Panc1 (cell line): Measurements from ENCODE around the gene SPTBN4. TPM values are rescaled to one million over a fixed set of nuclear protein-coding genes. Genes with fewer than 3 reads are reported as not detected.

Experiments used
- ATAC-seq: fragments of 200-7000 bp; cut with Tn5 transposase; 2 replicates; pipeline ENCODE4 v1.9.1; 2020; ENCODE audit warnings: mild to moderate bottlenecking, moderate library complexity
- BruUV-seq: library from RNA; stranded (reverse); fragments of 400-500 nt; replicated peaks from 2 replicates; lab custom pipeline; 2021; lab: Mats Ljungman, UMichigan
- CTCF ChIA-PET: fragments of 300-600 bp; sonication (Branson Sonifier 250); formaldehyde crosslinking; loops from one replicate; lab custom pipeline; 2022; ENCODE audit warnings: antibody characterized with exemption; lab: Charles Lee
- POLR2A ChIA-PET: fragments of 300-600 bp; sonication (Branson Sonifier 250); formaldehyde crosslinking; loops from one replicate; lab custom pipeline; 2022; ENCODE audit warnings: antibody characterized with exemption; lab: Charles Lee
- DNase-seq: peaks from one replicate; pipeline ENCODE4 v3.0.0-alpha.2; 2010; ENCODE audit warnings: low read depth, low spot score
- H3K27ac ChIP-seq: 2 replicates; pipeline ENCODE4 v1.5.1; 2011; ENCODE audit warnings: mild to moderate bottlenecking, low read length, inconsistent platforms
- H3K27me3 ChIP-seq: fragments of 200-500 bp; sonication (Bioruptor generic); 2 replicates; pipeline ENCODE4 v1.6.0; 2014; ENCODE audit warnings: low read length, inconsistent platforms; ENCODE audit not compliant: control insufficient read depth, insufficient read depth
- H3K36me3 ChIP-seq: fragments of 200-500 bp; sonication (Bioruptor generic); 2 replicates; pipeline ENCODE4 v1.5.1; 2014; ENCODE audit warnings: inconsistent platforms, mild to moderate bottlenecking, low read length, moderate library complexity; ENCODE audit not compliant: control insufficient read depth, insufficient read depth
- H3K4me1 ChIP-seq: 2 replicates; pipeline ENCODE4 v1.5.1; 2011; ENCODE audit warnings: inconsistent platforms, mild to moderate bottlenecking, low read length, moderate library complexity; ENCODE audit not compliant: control insufficient read depth, insufficient read depth
- H3K4me3 ChIP-seq, 2 experiments: 2 replicates each; pipeline ENCODE4 v1.5.1; 2011 to 2012; ENCODE audit warnings: low read depth in 2 of 2, low read length in 2 of 2, mild to moderate bottlenecking in 2 of 2, inconsistent platforms in 1 of 2, moderate library complexity in 1 of 2
- H3K9me3 ChIP-seq: fragments of 200-500 bp; sonication (Bioruptor generic); 2 replicates; pipeline ENCODE4 v1.5.1; 2014; ENCODE audit warnings: low read depth, mild to moderate bottlenecking, inconsistent platforms, low read length, moderate library complexity; ENCODE audit not compliant: control insufficient read depth, insufficient read depth
- POLR2AphosphoS5 ChIP-seq: IDR thresholded peaks from 2 replicates; pipeline ENCODE4 v1.6.1; 2012; ENCODE audit warnings: mild to moderate bottlenecking, low read depth, low read length, moderate library complexity
- SIN3A ChIP-seq: IDR thresholded peaks from 2 replicates; pipeline ENCODE4 v1.6.1; 2012; ENCODE audit warnings: low read depth, mild to moderate bottlenecking, low read length, moderate library complexity, borderline replicate concordance; ENCODE audit not compliant: insufficient read depth
- TCF7L2 ChIP-seq: IDR thresholded peaks from 2 replicates; pipeline ENCODE4 v1.6.1; 2011; ENCODE audit warnings: mild to moderate bottlenecking, low read depth, low read length, inconsistent platforms
- in situ Hi-C: cut with HindIII; loops from 2 replicates; pipeline ENCODE4 v1.10.0; 2016; ENCODE audit warnings: low sequenced_read_pairs, low pct_unique_long_range_greater_than_20kb
- intact Hi-C: fragments of 100-400 bp; cut with micrococcal nuclease; formaldehyde crosslinking; loops from one replicate; pipeline ENCODE4 v1.10.0; 2022; ENCODE audit not compliant: unreplicated experiment
- total RNA-seq: library from RNA; stranded (reverse); gene quantifications from one replicate; pipeline ENCODE4 v1.2.1, GENCODE V29; 2021; ENCODE audit not compliant: unreplicated experiment
- TF ChIP-seq, protein P1 (sequence below), 2 experiments: IDR thresholded peaks; 2 replicates each; pipeline ENCODE4 v1.6.1; 2011 to 2012; ENCODE audit warnings: low read depth in 2 of 2, control low read depth in 1 of 2, low read length in 1 of 2, mild to moderate bottlenecking in 1 of 2, moderate library complexity in 1 of 2; ENCODE audit not compliant: insufficient read depth in 1 of 2
- TF ChIP-seq, protein P2 (sequence below): fragments of 450-650 bp; IDR thresholded peaks from 2 replicates; pipeline ENCODE4 v1.5.1; 2017; ENCODE audit warnings: mild to moderate bottlenecking

SPTBN4 gene
- total RNA-seq, 1 experiment from 2014 or later: 1.2 TPM

- DNase-seq (no peak), ATAC-seq (peak; percentile 47)
- ChIA-PET CTCF (no interaction called here), POLR2A (no interaction called here)
- Histone ChIP-seq H3K4me1 (peaks cover 8% of the 10 kb centered on the region), H3K4me3 (peak overlapping the region; percentile 5 to 40; a peak in 1 of 4 replicates), H3K9me3 (no peaks in the 10 kb centered on the region), H3K27ac (no peak overlapping the region), H3K36me3 (no peaks in the 10 kb centered on the region), H3K27me3 (no peaks in the 10 kb centered on the region)
- intact Hi-C loops (no loop called here), in situ Hi-C loops (no loop called here)
- TF ChIP-seq TCF7L2: no peak
- TF ChIP-seq POLR2AphosphoS5: no peak
- TF ChIP-seq, protein P1, sequence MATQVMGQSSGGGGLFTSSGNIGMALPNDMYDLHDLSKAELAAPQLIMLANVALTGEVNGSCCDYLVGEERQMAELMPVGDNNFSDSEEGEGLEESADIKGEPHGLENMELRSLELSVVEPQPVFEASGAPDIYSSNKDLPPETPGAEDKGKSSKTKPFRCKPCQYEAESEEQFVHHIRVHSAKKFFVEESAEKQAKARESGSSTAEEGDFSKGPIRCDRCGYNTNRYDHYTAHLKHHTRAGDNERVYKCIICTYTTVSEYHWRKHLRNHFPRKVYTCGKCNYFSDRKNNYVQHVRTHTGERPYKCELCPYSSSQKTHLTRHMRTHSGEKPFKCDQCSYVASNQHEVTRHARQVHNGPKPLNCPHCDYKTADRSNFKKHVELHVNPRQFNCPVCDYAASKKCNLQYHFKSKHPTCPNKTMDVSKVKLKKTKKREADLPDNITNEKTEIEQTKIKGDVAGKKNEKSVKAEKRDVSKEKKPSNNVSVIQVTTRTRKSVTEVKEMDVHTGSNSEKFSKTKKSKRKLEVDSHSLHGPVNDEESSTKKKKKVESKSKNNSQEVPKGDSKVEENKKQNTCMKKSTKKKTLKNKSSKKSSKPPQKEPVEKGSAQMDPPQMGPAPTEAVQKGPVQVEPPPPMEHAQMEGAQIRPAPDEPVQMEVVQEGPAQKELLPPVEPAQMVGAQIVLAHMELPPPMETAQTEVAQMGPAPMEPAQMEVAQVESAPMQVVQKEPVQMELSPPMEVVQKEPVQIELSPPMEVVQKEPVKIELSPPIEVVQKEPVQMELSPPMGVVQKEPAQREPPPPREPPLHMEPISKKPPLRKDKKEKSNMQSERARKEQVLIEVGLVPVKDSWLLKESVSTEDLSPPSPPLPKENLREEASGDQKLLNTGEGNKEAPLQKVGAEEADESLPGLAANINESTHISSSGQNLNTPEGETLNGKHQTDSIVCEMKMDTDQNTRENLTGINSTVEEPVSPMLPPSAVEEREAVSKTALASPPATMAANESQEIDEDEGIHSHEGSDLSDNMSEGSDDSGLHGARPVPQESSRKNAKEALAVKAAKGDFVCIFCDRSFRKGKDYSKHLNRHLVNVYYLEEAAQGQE (IDR thresholded peaks at IDR 0.05; ENCODE audit: insufficient read depth in 1 of 2, low read depth in 2 of 2, low read length in 1 of 2): peak; percentile 86 to 92
- TF ChIP-seq, protein P2, sequence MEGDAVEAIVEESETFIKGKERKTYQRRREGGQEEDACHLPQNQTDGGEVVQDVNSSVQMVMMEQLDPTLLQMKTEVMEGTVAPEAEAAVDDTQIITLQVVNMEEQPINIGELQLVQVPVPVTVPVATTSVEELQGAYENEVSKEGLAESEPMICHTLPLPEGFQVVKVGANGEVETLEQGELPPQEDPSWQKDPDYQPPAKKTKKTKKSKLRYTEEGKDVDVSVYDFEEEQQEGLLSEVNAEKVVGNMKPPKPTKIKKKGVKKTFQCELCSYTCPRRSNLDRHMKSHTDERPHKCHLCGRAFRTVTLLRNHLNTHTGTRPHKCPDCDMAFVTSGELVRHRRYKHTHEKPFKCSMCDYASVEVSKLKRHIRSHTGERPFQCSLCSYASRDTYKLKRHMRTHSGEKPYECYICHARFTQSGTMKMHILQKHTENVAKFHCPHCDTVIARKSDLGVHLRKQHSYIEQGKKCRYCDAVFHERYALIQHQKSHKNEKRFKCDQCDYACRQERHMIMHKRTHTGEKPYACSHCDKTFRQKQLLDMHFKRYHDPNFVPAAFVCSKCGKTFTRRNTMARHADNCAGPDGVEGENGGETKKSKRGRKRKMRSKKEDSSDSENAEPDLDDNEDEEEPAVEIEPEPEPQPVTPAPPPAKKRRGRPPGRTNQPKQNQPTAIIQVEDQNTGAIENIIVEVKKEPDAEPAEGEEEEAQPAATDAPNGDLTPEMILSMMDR: peak; percentile 78
- TF ChIP-seq SIN3A: no peak
- no TSS peak for BruUV-seq
Observed at GRCh38 chr19:40530091-40530901, 63.5 kb downstream of the SPTBN4 start.

DNA sequence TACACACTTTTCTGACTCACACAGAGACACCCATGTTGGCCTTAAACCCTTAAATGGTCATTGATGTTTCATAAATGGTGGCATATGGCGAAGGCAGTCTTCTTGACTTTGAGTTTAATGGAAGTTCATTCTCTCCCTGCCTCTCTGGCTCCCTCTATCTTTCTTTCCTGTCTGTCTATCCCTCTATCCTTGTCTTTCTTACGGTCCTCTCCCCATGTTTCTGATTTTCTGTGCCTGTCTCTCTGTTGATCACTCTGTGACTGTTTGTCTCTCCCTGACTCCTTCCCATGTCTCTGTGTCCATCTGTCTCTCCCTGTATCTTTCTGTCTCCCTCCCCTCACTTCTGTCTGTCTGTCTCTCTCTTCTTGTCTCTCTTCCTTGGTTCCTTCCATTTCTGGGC lies 66.7 kb downstream of the SPTBN4 start:
- in situ Hi-C loops (no loop called here), intact Hi-C loops (no loop called here)
- DNase-seq: no peak
- no TSS peak for BruUV-seq
- Histone ChIP-seq H3K27me3 (no peaks in the 10 kb centered on the region), H3K9me3 (no peaks in the 10 kb centered on the region), H3K36me3 (no peaks in the 10 kb centered on the region), H3K27ac (no peak overlapping the region), H3K4me1 (peaks cover 8% of the 10 kb centered on the region), H3K4me3 (no peak overlapping the region)
- no peak for ATAC-seq
- no peak for TF ChIP-seq TCF7L2
- TF ChIP-seq, protein P2: peak; percentile 49
- CTCF ChIA-PET: interaction anchor here (2.0 kb wide), 1 partner anchor 9 kb away, joined by 5 read pairs; no protein-coding TSS in a partner anchor
- POLR2A ChIA-PET: no interaction called here
